GM19455 (cell line): ENCODE results near the gene POP5.

Experiments
- ATAC-seq: cut with Tn5 transposase; IDR thresholded peaks from one replicate; pipeline ENCODE4 v1.9.1; 2021; ENCODE audit not compliant: unreplicated experiment

The POP5 gene

GRCh38 chr12:120590741-120591407, 9.7 kb upstream of the POP5 start:
- ATAC-seq, result no peak

- ATAC-seq, result no peak
Observed at GRCh38 chr12:120588948-120589930, 8.0 kb upstream of the POP5 start.

- no peak for ATAC-seq
Observed at GRCh38 chr12:120588371-120588770, 7.2 kb upstream of the POP5 start.

GRCh38 chr12:120586860-120587259, 5.7 kb upstream of the POP5 start:
- ATAC-seq, result no peak

GRCh38 chr12:120586206-120586605, 5.0 kb upstream of the POP5 start:
- no peak for ATAC-seq

GRCh38 chr12:120584343-120585149, 3.3 kb upstream of the POP5 start:
- ATAC-seq, result no peak

GRCh38 chr12:120583478-120584030, 2.4 kb upstream of the POP5 start:
- no peak for ATAC-seq

- no peak for ATAC-seq
Observed at GRCh38 chr12:120581998-120582397, 796 bp upstream of the POP5 start.

- no peak for ATAC-seq
Observed at GRCh38 chr12:120579179-120579578, 2.0 kb downstream of the POP5 start.

GRCh38 chr12:120574106-120574505, 7.1 kb downstream of the POP5 start:
- ATAC-seq, result no peak

GRCh38 chr12:120573560-120573959, 7.6 kb downstream of the POP5 start:
- no peak for ATAC-seq

GRCh38 chr12:120571299-120571698, 9.9 kb downstream of the POP5 start:
- ATAC-seq, result no peak

GRCh38 chr12:120563495-120563894, 17.7 kb downstream of the POP5 start:
- no peak for ATAC-seq

GRCh38 chr12:120562906-120563305, 18.3 kb downstream of the POP5 start:
- ATAC-seq, result no peak

GRCh38 chr12:120557589-120557988, 23.6 kb downstream of the POP5 start:
- ATAC-seq, result no peak

- no peak for ATAC-seq
Observed at GRCh38 chr12:120554678-120555077, 26.5 kb downstream of the POP5 start.

GRCh38 chr12:120546050-120546386, 35.2 kb downstream of the POP5 start:
- ATAC-seq, result no peak

GRCh38 chr12:120544691-120545090, 36.5 kb downstream of the POP5 start:
- no peak for ATAC-seq

GRCh38 chr12:120542166-120542565, 39.0 kb downstream of the POP5 start:
- no peak for ATAC-seq

GRCh38 chr12:120540445-120540844, 40.8 kb downstream of the POP5 start:
- ATAC-seq, result no peak

- ATAC-seq, result no peak
Observed at GRCh38 chr12:120539303-120539702, 41.9 kb downstream of the POP5 start.
